Activated T-helper 1 cell treated with Interleukin-2 at 50 U/mL for 16 hours (primary cell): ENCODE data around the gene SGIP1.
"Not testable (repeated sequence)": the region's sequence is repeated elsewhere in the genome, so short reads cannot be mapped to it uniquely, and the experiment has no call there.

Experiments used
- DNase-seq: peaks from one replicate; pipeline ENCODE4 v3.0.0-alpha.2; 2020; ENCODE audit warnings: low read depth

SGIP1 gene

GRCh38 chr1:66731170-66731865, 197.4 kb downstream of the SGIP1 start:
- DNase-seq, result no peak

- DNase-seq, result no peak
Measured at GRCh38 chr1:66732407-66733166, 198.6 kb downstream of the SGIP1 start.

GRCh38 chr1:66733348-66734017, 199.5 kb downstream of the SGIP1 start:
- no peak for DNase-seq

GRCh38 chr1:66734531-66734930, 200.6 kb downstream of the SGIP1 start:
- DNase-seq, result not testable (repeated sequence)

GRCh38 chr1:66737836-66738235, 203.9 kb downstream of the SGIP1 start:
- DNase-seq, result no peak

GRCh38 chr1:66739401-66740157, 205.6 kb downstream of the SGIP1 start:
- no peak for DNase-seq

- no peak for DNase-seq
Measured at GRCh38 chr1:66745451-66745850, 211.5 kb downstream of the SGIP1 start.

GRCh38 chr1:66747501-66747900, 213.5 kb downstream of the SGIP1 start:
- no peak for DNase-seq

- DNase-seq, result no peak
Measured at GRCh38 chr1:66750577-66750976, 216.6 kb downstream of the SGIP1 start.

GRCh38 chr1:66751160-66751559, 217.2 kb downstream of the SGIP1 start:
- no peak for DNase-seq

- no peak for DNase-seq
Measured at GRCh38 chr1:66752000-66752592, 218.1 kb downstream of the SGIP1 start, which contains the start of gene DYNLT5. TSS of gene DYNLT5 (plus strand) at chr1:66752459. CDS start at chr1:66754659, 2,200 bp downstream.

- DNase-seq, result no peak
Measured at GRCh38 chr1:66752671-66753371, 218.9 kb downstream of the SGIP1 start.

GRCh38 chr1:66757722-66758240, 223.8 kb downstream of the SGIP1 start:
- DNase-seq, result no peak

GRCh38 chr1:66758241-66758755, 224.3 kb downstream of the SGIP1 start:
- no peak for DNase-seq

- no peak for DNase-seq
Measured at GRCh38 chr1:66760506-66760905, 226.6 kb downstream of the SGIP1 start.

- DNase-seq, result no peak
Measured at GRCh38 chr1:66761221-66761620, 227.3 kb downstream of the SGIP1 start.

GRCh38 chr1:66764994-66765578, 231.1 kb downstream of the SGIP1 start:
- DNase-seq, result no peak

- no peak for DNase-seq
Measured at GRCh38 chr1:66767626-66768025, 233.7 kb downstream of the SGIP1 start.

- no peak for DNase-seq
Measured at GRCh38 chr1:66768965-66769364, 235.0 kb downstream of the SGIP1 start.

- no peak for DNase-seq
Measured at GRCh38 chr1:66769512-66770229, 235.7 kb downstream of the SGIP1 start.
